ENCODE measurements around the gene NKAPD1. TPM values are rescaled to one million over a fixed set of nuclear protein-coding genes. Genes with fewer than 3 reads are reported as not detected.

Gene NKAPD1
- total and polyA plus RNA-seq, 2 of the 13 experiments (the other 11 are each of a cell fraction or from before 2014, with no cell fraction given), result 11.2 to 22.5 TPM

DNA sequence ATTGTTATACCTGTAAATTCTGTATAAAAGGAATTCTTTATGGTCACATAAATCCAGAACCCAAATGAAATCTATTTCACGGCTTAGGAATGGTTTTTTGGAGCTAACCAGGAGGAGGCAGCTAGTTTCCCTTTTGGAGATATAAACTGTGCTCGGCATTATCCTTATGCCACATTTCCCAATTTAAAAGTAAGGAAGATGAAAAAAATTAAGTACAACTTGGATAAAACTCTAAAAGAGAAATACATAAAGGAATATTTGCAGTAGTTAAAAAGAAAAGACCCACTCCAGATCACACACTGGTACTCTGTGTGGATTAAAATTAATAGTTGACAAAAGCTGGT lies 31.2 kb upstream of the NKAPD1 start (continued):
- TF ChIP-seq, protein P1, sequence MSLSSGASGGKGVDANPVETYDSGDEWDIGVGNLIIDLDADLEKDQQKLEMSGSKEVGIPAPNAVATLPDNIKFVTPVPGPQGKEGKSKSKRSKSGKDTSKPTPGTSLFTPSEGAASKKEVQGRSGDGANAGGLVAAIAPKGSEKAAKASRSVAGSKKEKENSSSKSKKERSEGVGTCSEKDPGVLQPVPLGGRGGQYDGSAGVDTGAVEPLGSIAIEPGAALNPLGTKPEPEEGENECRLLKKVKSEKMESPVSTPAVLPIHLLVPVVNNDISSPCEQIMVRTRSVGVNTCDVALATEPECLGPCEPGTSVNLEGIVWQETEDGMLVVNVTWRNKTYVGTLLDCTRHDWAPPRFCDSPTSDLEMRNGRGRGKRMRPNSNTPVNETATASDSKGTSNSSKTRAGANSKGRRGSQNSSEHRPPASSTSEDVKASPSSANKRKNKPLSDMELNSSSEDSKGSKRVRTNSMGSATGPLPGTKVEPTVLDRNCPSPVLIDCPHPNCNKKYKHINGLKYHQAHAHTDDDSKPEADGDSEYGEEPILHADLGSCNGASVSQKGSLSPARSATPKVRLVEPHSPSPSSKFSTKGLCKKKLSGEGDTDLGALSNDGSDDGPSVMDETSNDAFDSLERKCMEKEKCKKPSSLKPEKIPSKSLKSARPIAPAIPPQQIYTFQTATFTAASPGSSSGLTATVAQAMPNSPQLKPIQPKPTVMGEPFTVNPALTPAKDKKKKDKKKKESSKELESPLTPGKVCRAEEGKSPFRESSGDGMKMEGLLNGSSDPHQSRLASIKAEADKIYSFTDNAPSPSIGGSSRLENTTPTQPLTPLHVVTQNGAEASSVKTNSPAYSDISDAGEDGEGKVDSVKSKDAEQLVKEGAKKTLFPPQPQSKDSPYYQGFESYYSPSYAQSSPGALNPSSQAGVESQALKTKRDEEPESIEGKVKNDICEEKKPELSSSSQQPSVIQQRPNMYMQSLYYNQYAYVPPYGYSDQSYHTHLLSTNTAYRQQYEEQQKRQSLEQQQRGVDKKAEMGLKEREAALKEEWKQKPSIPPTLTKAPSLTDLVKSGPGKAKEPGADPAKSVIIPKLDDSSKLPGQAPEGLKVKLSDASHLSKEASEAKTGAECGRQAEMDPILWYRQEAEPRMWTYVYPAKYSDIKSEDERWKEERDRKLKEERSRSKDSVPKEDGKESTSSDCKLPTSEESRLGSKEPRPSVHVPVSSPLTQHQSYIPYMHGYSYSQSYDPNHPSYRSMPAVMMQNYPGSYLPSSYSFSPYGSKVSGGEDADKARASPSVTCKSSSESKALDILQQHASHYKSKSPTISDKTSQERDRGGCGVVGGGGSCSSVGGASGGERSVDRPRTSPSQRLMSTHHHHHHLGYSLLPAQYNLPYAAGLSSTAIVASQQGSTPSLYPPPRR (CRISPR knock-in tag; IDR thresholded peaks at IDR 0.05; ENCODE audit: borderline replicate concordance), result no peak
- TF ChIP-seq ZNF24 (IDR thresholded peaks at IDR 0.05), result no peak
- TF ChIP-seq MED13 (CRISPR knock-in tag; IDR thresholded peaks at IDR 0.05), result no peak
- TF ChIP-seq ZNF598 (CRISPR knock-in tag; IDR thresholded peaks at IDR 0.05; ENCODE audit: borderline replicate concordance), result no peak
- no peak for TF ChIP-seq FOXK1 (CRISPR knock-in tag; IDR thresholded peaks at IDR 0.05; ENCODE audit: borderline replicate concordance, low read depth)
- no peak for TF ChIP-seq ELF3 (CRISPR knock-in tag; IDR thresholded peaks at IDR 0.05)
- TF ChIP-seq ZBTB20 (CRISPR knock-in tag; IDR thresholded peaks at IDR 0.05; ENCODE audit: borderline replicate concordance, low read depth), result no peak
- TF ChIP-seq ZSCAN9 (CRISPR knock-in tag; IDR thresholded peaks at IDR 0.05; ENCODE audit: borderline replicate concordance), result no peak

GRCh38 chr11:112044961-112045360 lies 29.1 kb upstream of the NKAPD1 start:
- Histone ChIP-seq H4K20me1 (ENCODE audit: insufficient read depth, low read length) (no peaks in the 10 kb centered on the region), H3K9me3 (ENCODE audit: low read length) (no peaks in the 10 kb centered on the region), H3K36me3 (replicated peaks in 1 of 2; ENCODE audit: control insufficient read depth in 1 of 2, insufficient read depth in 2 of 2, low read length in 2 of 2) (peaks cover 7 to 60% of the 10 kb centered on the region in 2 experiments), H3K27me3 (ENCODE audit: control insufficient read depth in 1 of 2, insufficient read depth in 2 of 2, low read length in 2 of 2) (no peaks in the 10 kb centered on the region), H3K9ac (ENCODE audit: insufficient read depth, low read depth, low read length) (no peak overlapping the region), H3K4me1 (ENCODE audit: insufficient read depth, low read length) (no peaks in the 10 kb centered on the region), H3K27ac (ENCODE audit: extremely low read length, insufficient read depth, low read length) (no peak overlapping the region), H2AFZ (ENCODE audit: low read length) (no peak overlapping the region), H3K4me3 (replicated peaks in 1 of 3; ENCODE audit: insufficient read depth in 1 of 3, low read depth in 2 of 3, low read length in 3 of 3) (no peak overlapping the region), H3K4me2 (ENCODE audit: low read depth, low read length) (no peak overlapping the region), H3K79me2 (ENCODE audit: insufficient read depth, low read length) (peaks cover 4% of the 10 kb centered on the region)
- no peak for FAIRE-seq
- BruUV-seq (replicated peaks), result no TSS peak
- intact Hi-C loops (cut with micrococcal nuclease; ENCODE audit: unreplicated experiment), result no loop called here
- DNase-seq (ENCODE audit: low spot score), result no peak
- POLR2A ChIA-PET, result no interaction called here
- in situ Hi-C loops (cut with HindIII; ENCODE audit: extremely low pct_ligation_motif_present, low pct_unique_long_range_greater_than_20kb), result no loop called here
- CTCF ChIA-PET (ENCODE audit: low intra/inter-chr PET ratio, low total read pairs), result no interaction called here
- WGBS (ENCODE audit: low lambda C conversion rate), result 95% methylated on average over 4 of the region's 4 CpGs
- ATAC-seq, result no peak
- TF ChIP-seq, protein P2, sequence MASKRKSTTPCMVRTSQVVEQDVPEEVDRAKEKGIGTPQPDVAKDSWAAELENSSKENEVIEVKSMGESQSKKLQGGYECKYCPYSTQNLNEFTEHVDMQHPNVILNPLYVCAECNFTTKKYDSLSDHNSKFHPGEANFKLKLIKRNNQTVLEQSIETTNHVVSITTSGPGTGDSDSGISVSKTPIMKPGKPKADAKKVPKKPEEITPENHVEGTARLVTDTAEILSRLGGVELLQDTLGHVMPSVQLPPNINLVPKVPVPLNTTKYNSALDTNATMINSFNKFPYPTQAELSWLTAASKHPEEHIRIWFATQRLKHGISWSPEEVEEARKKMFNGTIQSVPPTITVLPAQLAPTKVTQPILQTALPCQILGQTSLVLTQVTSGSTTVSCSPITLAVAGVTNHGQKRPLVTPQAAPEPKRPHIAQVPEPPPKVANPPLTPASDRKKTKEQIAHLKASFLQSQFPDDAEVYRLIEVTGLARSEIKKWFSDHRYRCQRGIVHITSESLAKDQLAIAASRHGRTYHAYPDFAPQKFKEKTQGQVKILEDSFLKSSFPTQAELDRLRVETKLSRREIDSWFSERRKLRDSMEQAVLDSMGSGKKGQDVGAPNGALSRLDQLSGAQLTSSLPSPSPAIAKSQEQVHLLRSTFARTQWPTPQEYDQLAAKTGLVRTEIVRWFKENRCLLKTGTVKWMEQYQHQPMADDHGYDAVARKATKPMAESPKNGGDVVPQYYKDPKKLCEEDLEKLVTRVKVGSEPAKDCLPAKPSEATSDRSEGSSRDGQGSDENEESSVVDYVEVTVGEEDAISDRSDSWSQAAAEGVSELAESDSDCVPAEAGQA (IDR thresholded peaks at IDR 0.05; ENCODE audit: low read depth), result no peak
- TF ChIP-seq, protein P2 (CRISPR knock-in tag; IDR thresholded peaks at IDR 0.05; ENCODE audit: borderline replicate concordance), result no peak
- TF ChIP-seq, protein P3, sequence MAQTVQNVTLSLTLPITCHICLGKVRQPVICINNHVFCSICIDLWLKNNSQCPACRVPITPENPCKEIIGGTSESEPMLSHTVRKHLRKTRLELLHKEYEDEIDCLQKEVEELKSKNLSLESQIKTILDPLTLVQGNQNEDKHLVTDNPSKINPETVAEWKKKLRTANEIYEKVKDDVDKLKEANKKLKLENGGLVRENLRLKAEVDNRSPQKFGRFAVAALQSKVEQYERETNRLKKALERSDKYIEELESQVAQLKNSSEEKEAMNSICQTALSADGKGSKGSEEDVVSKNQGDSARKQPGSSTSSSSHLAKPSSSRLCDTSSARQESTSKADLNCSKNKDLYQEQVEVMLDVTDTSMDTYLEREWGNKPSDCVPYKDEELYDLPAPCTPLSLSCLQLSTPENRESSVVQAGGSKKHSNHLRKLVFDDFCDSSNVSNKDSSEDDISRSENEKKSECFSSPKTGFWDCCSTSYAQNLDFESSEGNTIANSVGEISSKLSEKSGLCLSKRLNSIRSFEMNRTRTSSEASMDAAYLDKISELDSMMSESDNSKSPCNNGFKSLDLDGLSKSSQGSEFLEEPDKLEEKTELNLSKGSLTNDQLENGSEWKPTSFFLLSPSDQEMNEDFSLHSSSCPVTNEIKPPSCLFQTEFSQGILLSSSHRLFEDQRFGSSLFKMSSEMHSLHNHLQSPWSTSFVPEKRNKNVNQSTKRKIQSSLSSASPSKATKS (CRISPR knock-in tag; IDR thresholded peaks at IDR 0.05), result no peak
